Fibroblast of the aortic adventitia (primary cell): Measurements from ENCODE around the gene SLC19A3. TPM values are rescaled to one million over a fixed set of nuclear protein-coding genes. Genes with fewer than 3 reads are reported as not detected.
A peak's percentile ranks its signal among the peaks of the same experiment; 100 is the strongest.
"Not testable (repeated sequence)": the region's sequence is repeated elsewhere in the genome, so short reads cannot be mapped to it uniquely, and the experiment has no call there.

Experiments
- DNase-seq: peaks from one replicate; pipeline ENCODE4 v3.0.0-alpha.2; 2010; ENCODE audit warnings: low read depth
- H3K4me3 ChIP-seq: 2 replicates; pipeline ENCODE4 v1.5.1; 2011; ENCODE audit warnings: low read depth, mild to moderate bottlenecking, control low read depth, low read length, moderate library complexity
- CTCF ChIP-seq: IDR thresholded peaks from 2 replicates; pipeline ENCODE4 v1.5.1; 2011; ENCODE audit warnings: mild to moderate bottlenecking, low read length, control low read depth, inconsistent platforms; ENCODE audit not compliant: insufficient read depth
- total RNA-seq: library from RNA; depleted of rRNA; stranded (reverse); fragments of >200 nt; gene quantifications from 2 replicates; pipeline ENCODE4 v1.2.3, GENCODE V29; 2012; ENCODE audit warnings: low replicate concordance

The SLC19A3 gene
- total RNA-seq, 1 donor: 0.18 TPM

GRCh38 chr2:227671170-227671905 is 46.5 kb downstream of the SLC19A3 start:
- no peak for TF ChIP-seq CTCF
- H3K4me3 ChIP-seq: no peak overlapping the region
- no peak for DNase-seq

GRCh38 chr2:227666631-227667170 is 51.1 kb downstream of the SLC19A3 start, which contains the start of gene SCYGR5:
Gene SCYGR5, plus strand, starts transcription at chr2:227666804. Its CDS starts 0 bp downstream, at chr2:227666804.
- not testable (repeated sequence) for DNase-seq, H3K4me3 ChIP-seq

- DNase-seq: no peak
- no peak for TF ChIP-seq CTCF
- no peak overlapping the region for H3K4me3 ChIP-seq
Measured at GRCh38 chr2:227665189-227665940, 52.5 kb downstream of the SLC19A3 start.

- no peak for TF ChIP-seq CTCF
- no peak for DNase-seq
- no peak overlapping the region for H3K4me3 ChIP-seq
Measured at GRCh38 chr2:227661827-227662226, 56.0 kb downstream of the SLC19A3 start.

GRCh38 chr2:227661025-227661649 is 56.7 kb downstream of the SLC19A3 start:
- H3K4me3 ChIP-seq: no peak overlapping the region
- no peak for TF ChIP-seq CTCF
- DNase-seq: no peak

GRCh38 chr2:227657199-227657845 is 60.5 kb downstream of the SLC19A3 start:
- H3K4me3 ChIP-seq: no peak overlapping the region
- TF ChIP-seq CTCF: no peak
- peak; percentile 88 for DNase-seq
